ENCODE data around the gene ZNF628.

DNA sequence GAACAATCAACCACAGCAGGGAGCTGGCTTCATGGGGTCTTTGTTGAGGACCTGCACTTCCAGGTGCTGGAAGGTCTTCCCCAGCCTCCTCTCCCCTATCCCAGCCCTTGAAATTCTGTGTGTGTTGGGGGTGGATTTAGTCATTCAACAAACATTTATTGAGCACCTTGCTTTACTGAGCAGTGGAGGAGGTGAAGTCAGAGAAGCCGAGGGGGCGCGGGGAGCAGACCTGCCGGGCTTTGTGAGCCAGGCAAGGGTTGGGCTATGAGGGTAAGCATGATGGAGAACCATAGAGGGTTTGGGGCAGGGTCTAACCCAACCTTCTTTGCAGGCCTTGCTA lies 8.4 kb upstream of the ZNF628 start:
- TF ChIP-seq, protein P1, sequence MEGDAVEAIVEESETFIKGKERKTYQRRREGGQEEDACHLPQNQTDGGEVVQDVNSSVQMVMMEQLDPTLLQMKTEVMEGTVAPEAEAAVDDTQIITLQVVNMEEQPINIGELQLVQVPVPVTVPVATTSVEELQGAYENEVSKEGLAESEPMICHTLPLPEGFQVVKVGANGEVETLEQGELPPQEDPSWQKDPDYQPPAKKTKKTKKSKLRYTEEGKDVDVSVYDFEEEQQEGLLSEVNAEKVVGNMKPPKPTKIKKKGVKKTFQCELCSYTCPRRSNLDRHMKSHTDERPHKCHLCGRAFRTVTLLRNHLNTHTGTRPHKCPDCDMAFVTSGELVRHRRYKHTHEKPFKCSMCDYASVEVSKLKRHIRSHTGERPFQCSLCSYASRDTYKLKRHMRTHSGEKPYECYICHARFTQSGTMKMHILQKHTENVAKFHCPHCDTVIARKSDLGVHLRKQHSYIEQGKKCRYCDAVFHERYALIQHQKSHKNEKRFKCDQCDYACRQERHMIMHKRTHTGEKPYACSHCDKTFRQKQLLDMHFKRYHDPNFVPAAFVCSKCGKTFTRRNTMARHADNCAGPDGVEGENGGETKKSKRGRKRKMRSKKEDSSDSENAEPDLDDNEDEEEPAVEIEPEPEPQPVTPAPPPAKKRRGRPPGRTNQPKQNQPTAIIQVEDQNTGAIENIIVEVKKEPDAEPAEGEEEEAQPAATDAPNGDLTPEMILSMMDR (IDR thresholded peaks at IDR 0.05; ENCODE audit: low read depth, low read length, poor library complexity, severe bottlenecking) = peak; percentile 47
- TF ChIP-seq EZH2phosphoT487 (IDR thresholded peaks at IDR 0.05; ENCODE audit: borderline replicate concordance, low read length) = no peak

Measured in DOHH2 (cell line).